Activated effector memory CD4-positive, alpha-beta T cell treated with anti-CD3 and anti-CD28 coated beads, Interleukin-2, amount 50 U/mL, for 16 hours (primary cell): Measurements from ENCODE around the gene DCTN2.
"Not testable (repeated sequence)": the region's sequence is repeated elsewhere in the genome, so short reads cannot be mapped to it uniquely, and the experiment has no call there.

Experiments
- DNase-seq: peaks from one replicate; pipeline ENCODE4 v3.0.0-alpha.2; 2020

The DCTN2 gene

DNA sequence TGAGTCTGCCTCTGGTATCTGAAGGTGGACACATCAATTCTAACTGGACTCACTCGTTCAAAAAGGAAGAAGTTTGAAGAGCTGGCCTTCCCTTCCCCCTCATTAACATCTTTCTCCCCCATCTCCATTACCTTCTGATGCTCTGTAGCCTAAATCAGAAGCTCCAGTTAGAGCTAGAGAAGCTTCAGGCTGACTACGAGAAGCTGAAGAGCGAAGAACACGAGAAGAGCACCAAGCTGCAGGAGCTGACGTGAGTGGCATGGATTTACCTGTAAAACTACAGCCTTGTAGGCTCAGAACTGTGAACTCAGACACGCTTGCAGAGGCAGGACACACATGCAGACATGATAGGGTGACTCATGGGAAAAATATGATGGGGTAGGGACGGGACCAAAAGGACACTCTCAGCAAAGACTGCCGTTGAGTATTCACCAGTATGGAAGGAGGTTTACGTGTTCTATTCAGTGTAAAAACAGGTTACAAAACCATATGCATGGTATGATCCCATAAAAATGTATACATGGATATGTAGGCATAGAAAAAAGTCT lies 29.7 kb upstream of the DCTN2 start:
- DNase-seq = peak; percentile 19

GRCh38 chr12:57575771-57576612 lies 29.0 kb upstream of the DCTN2 start:
- peak; percentile 50 for DNase-seq

GRCh38 chr12:57574795-57575194 lies 27.8 kb upstream of the DCTN2 start:
- peak; percentile 33 for DNase-seq

DNA sequence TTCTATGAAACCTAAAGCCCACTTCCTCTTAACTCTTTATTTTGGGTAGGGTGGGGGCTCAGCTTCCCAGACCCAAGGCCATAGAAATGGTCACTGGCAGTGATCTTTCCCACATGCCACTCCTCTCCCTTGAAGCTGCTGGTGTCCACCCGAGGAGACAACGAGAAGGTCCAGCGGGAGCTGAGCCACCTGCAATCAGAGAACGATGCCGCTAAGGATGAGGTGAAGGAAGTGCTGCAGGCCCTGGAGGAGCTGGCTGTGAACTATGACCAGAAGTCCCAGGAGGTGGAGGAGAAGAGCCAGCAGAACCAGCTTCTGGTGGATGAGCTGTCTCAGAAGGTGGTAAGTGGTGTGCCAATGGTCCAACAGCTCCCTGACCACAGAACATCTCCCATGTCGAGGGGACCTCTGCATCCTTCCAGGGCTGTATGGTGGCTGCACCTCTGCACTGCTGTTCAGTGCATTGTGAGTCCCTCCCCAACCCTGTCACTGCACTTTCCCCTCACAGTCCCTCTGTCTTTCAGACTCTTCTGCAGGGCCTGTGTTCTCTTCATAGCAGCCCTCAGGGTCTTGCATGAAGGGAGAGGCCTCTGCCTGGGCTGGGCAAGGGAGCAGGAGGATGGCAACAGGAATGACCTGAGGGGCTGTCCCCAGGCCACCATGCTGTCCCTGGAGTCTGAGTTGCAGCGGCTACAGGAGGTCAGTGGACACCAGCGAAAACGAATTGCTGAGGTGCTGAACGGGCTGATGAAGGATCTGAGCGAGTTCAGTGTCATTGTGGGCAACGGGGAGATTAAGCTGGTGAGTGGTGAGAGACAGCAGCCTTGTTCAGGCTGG lies 25.2 kb upstream of the DCTN2 start:
- peak; percentile 54 for DNase-seq

- DNase-seq = peak; percentile 31
Measured at GRCh38 chr12:57570438-57570837, 23.4 kb upstream of the DCTN2 start.

DNA sequence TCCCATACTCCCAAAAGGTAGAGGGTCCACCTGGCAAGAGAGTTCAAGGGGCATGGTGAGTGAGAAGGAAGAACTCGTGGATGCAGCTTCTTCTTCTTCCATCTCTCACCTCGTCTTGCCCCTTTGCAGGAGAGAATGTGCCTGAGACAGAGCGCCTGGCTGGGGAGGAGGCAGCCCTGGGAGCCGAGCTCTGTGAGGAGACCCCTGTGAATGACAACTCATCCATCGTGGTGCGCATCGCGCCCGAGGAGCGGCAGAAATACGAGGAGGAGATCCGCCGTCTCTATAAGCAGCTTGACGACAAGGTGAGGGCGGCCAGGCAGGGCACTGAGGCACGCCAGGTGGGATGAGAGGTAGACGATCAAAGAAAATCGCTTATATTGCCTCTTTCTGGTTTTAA lies 22.9 kb upstream of the DCTN2 start:
- peak; percentile 47 for DNase-seq

GRCh38 chr12:57568838-57569237 lies 21.8 kb upstream of the DCTN2 start:
- peak; percentile 16 for DNase-seq

- no peak for DNase-seq
Measured at GRCh38 chr12:57564178-57564740, 17.3 kb upstream of the DCTN2 start.

DNA sequence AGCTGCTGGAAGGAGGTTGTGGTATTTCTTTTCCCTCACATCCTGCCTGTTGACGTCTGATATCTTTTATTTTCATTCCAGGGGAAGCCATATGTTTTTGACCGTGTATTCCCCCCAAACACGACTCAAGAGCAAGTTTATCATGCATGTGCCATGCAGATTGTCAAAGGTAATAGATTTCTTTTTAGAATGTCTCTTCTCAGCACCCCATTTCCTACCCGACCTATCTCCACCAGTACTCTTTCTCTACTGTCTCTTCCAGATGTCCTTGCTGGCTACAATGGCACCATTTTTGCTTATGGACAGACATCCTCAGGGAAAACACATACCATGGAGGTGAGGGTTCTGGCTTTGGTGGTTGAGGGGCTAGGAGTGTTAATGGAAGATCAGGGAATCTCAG lies 16.4 kb upstream of the DCTN2 start:
- no peak for DNase-seq

DNA sequence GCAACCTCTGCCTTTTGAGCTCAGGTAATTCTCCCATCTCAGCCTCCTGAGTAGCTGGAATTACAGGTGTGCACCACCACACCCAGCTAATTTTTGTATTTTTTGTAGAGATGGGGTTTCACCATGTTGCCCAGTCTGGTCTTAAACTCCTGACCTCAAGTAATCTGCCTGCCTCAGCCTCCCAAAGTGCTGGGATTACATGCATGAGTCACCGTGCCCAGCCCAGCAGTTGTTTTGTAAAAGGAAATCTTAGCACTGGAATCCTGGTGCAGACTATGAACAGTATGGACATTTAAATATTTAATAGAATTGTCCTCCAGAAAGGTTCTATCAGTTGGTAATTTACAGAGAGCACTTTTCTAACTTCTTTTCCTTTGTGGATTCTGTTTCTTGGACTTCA lies 14.1 kb upstream of the DCTN2 start:
- not testable (repeated sequence) for DNase-seq

GRCh38 chr12:57560516-57560915 lies 13.5 kb upstream of the DCTN2 start:
- DNase-seq = no peak

DNA sequence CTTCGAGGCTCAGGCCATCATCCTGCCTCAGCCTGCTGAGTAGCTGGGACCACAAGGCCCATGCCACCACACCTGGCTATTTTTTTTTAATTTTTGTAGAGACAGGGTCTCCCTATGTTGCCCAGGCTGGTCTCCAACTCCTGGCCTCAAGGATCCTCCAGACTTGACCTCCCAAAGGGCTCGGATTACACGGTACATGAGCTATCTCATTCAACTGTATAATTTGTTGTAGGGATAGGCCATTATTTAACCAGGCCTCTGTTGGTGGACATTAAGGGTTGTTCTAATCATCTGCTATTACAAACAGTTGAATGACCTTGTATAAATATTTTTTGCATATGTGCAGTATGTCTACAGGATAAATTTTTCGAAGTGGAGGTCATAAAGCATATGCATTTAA lies 11.9 kb upstream of the DCTN2 start:
- DNase-seq = no peak

- no peak for DNase-seq
Measured at GRCh38 chr12:57554897-57555296, 7.9 kb upstream of the DCTN2 start.

- no peak for DNase-seq
Measured at GRCh38 chr12:57554453-57554852, 7.5 kb upstream of the DCTN2 start.

GRCh38 chr12:57553343-57554202 lies 6.6 kb upstream of the DCTN2 start:
- DNase-seq = no peak

DNA sequence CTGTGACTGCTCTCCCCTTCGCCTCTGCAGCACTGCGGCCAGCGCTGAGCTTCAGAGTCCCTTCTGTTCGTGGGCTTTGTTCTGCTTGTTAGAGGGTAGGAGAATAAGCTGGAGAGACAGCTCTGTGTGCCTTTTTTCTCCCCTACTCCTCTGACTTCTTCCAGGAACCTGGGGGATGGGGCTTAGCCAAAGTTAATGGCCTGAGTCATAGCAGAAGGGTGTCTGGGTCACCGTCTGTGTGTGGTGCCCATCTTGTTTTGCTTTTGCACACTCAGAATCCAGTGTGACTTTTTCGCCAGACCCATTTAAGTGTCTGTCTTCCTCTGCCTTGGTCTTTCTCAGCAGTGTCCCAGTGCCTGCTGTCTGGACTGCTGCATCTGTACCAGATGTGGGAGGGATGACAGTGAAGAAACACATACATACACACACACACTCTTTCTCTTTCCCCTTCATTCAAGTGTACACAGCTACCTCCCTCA lies 5.9 kb upstream of the DCTN2 start:
- no peak for DNase-seq

GRCh38 chr12:57552306-57552651 lies 5.3 kb upstream of the DCTN2 start:
- DNase-seq = no peak

- DNase-seq = no peak
Measured at GRCh38 chr12:57551637-57552305, 4.8 kb upstream of the DCTN2 start.

- DNase-seq = no peak
Measured at GRCh38 chr12:57550641-57551549, 3.9 kb upstream of the DCTN2 start.

GRCh38 chr12:57549909-57550640 lies 3.1 kb upstream of the DCTN2 start, which contains the start of gene KIF5A:
TSS of gene KIF5A (plus strand) at chr12:57550044. CDS start at chr12:57550272, 228 bp downstream.
- peak; percentile 85 for DNase-seq
